Measurements from ENCODE around the gene DDIT3.
"Not testable (repeated sequence)": the region's sequence is repeated elsewhere in the genome, so short reads cannot be mapped to it uniquely, and the experiment has no call there.

DNA sequence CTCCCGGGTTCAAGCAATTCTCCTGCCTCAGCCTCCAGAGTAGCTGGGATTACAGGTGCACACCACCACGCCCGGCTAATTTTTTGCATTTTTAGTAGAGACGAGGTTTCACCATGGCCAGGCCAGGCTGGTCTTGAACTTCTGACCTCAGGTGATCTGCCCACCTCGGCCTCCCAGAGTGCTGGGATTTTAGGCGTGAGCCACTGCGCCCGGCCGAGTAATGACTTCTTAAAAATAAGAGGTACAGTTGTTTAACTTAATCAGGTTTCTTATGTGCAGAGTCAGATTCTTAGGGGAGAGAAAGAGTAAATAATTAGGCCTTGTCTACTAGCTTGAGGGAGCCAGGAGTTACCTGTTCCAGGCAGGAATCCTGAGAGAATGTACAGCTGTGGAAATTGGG lies 6.1 kb downstream of the DDIT3 start:
- TF ChIP-seq, protein P1, sequence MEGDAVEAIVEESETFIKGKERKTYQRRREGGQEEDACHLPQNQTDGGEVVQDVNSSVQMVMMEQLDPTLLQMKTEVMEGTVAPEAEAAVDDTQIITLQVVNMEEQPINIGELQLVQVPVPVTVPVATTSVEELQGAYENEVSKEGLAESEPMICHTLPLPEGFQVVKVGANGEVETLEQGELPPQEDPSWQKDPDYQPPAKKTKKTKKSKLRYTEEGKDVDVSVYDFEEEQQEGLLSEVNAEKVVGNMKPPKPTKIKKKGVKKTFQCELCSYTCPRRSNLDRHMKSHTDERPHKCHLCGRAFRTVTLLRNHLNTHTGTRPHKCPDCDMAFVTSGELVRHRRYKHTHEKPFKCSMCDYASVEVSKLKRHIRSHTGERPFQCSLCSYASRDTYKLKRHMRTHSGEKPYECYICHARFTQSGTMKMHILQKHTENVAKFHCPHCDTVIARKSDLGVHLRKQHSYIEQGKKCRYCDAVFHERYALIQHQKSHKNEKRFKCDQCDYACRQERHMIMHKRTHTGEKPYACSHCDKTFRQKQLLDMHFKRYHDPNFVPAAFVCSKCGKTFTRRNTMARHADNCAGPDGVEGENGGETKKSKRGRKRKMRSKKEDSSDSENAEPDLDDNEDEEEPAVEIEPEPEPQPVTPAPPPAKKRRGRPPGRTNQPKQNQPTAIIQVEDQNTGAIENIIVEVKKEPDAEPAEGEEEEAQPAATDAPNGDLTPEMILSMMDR (IDR thresholded peaks at IDR 0.05; ENCODE audit: poor library complexity, severe bottlenecking): not testable (repeated sequence)
- not testable (repeated sequence) for TF ChIP-seq POLR2AphosphoS5 (IDR thresholded peaks at IDR 0.05); TAF1 (IDR thresholded peaks at IDR 0.05; ENCODE audit: low read depth); RAD21 (conservative IDR thresholded peaks at IDR 0.05); EP300 (conservative IDR thresholded peaks at IDR 0.05; ENCODE audit: poor library complexity, severe bottlenecking)
